Stimulated activated CD8-positive, alpha-beta memory T cell treated with anti-CD3 and anti-CD28 coated beads, Interleukin-12 subunit alpha, Interleukin-12 subunit beta, amount 100 ng/mL, for 24 hours (primary cell): ENCODE data around the gene SLC12A3.
"Not testable (repeated sequence)": the region's sequence is repeated elsewhere in the genome, so short reads cannot be mapped to it uniquely, and the experiment has no call there.

ENCODE experiments used
- DNase-seq: peaks from one replicate; pipeline ENCODE4 v3.0.0-alpha.2; 2020; ENCODE audit errors: extremely low read depth

Gene SLC12A3

GRCh38 chr16:56921571-56921970, 56.6 kb downstream of the SLC12A3 start:
- DNase-seq: no peak

GRCh38 chr16:56923481-56924091, 58.6 kb downstream of the SLC12A3 start:
- DNase-seq: no peak

- DNase-seq: no peak
These were observed 62.5 kb downstream of the SLC12A3 start for GRCh38 chr16:56927471-56927870.

DNA sequence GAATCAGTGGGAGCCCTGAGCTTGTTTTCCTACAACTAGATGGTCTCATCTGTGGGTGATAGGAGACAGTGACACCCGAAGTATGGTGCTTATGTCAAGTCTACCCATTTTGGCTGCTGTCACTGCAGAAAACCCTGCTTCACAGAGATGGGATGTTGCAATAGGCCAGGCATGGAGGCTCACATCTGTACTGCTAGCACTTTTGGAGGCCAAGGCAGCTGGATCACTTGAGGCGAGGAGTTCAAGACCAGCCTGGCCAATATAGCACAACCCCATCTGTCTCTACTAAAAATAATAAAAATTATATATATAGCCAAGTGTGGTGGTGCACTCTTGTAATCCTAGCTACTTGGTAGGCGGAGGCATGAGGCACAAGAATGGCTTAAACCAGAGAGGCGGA, 64.6 kb downstream of the SLC12A3 start:
- DNase-seq: no peak

- no peak for DNase-seq
These were observed 65.7 kb downstream of the SLC12A3 start for GRCh38 chr16:56930486-56931270.

DNA sequence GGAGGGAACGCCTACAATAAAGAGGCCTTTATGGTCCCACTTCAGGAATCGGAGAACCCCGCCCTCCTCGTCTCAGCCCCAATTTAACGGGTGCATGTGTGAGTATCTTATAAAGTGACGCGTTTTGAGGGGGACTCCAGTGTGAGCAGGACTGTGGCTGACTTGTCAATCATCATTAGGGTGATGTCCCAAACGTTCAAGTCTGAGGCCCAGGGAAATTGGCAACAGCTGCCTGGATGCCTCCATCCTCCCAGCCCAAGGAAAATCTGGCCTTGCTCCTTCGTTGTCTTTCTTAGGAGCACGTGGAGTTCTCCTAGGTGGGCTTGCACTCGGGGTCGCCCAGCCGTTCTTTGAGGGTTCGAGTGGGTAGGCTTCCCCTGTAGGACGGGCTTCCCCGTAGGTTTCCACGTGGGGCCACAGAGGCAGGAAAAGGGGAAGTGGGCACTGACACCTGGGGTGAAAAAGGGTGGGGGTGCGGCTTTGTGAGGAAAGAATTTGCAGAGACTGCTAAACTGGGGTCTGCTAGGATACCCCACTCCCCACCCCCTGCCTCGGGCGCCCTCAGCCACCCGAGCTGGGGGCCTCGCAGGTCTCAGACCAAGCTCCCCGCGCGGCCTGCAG, 66.4 kb downstream of the SLC12A3 start:
- no peak for DNase-seq

- peak; percentile 96 for DNase-seq
These were observed 67.1 kb downstream of the SLC12A3 start, which contains the start of gene HERPUD1 for GRCh38 chr16:56931892-56932720. TSS of gene HERPUD1 (plus strand) at chr16:56932142. CDS start at chr16:56932245, 103 bp downstream.

DNA sequence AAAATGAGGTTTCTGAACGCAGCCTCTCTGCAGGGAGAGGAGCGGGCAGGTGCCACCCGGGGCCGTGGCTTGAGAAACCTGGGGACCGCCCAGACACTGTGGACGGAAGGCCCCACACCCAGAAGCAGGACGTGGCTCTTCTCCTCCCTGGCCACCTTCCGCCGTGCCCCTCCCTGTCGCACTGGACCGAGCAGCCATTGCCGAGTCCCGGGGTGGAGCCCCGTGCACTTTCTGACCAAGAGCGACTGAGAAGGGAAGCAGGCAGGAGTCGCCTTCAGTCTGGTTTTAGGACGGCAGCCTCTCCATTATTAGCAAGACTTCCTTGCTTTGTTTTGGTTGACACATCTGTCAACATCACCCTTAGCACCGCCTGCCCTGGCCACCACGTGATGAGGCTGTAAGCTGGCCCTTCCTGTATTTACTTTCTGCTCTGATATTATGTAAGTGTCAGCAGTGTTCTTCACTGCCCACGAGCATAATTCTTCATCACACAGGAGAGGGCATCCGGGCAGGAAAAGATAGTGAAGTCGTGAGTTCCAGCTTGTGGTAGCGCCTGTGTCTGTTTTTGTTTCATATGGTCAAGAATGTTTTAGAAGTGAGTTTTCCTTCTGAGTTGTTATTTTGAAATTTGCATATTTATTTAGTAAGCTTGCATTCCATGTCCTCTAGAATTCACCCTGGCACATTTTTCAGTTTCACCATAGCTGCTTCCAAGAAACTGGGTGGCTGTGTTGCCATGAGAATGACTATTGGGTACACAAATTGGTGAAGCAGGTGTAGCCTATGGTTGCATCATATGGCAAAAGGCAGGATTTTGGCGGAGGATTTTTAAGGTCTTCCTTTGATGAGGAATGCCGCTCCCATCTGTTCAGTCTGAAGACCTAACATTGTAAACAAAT, 68.0 kb downstream of the SLC12A3 start:
- no peak for DNase-seq

- no peak for DNase-seq
These were observed 69.0 kb downstream of the SLC12A3 start for GRCh38 chr16:56933828-56934598.

DNA sequence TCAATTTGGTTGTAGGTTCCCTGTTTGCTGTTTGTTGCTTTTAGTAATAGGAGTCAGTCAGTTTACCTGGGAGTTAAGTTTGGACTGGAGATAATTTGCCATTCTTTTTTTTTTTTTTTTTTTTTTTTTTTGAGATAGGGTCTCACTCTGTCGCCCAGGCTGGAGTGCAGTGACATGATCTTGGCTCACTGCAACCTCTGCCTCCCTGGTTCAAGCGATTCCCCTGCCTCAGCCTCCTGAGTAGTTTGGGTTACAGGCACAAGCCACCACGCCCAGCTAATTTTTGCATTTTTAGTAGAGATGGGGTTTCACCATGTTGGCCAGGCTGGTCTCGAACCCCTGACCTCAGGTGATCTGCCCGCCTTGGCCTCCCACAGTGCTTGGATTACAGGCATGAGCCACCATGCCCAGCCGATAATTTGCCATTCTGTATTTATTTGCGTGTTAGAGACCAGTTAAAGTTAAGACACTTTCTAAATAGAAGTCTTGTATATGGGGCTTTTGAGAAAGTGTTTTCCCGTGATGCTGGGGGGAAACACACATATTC, 69.7 kb downstream of the SLC12A3 start:
- DNase-seq: not testable (repeated sequence)

GRCh38 chr16:56935201-56935600, 70.2 kb downstream of the SLC12A3 start:
- DNase-seq: no peak

DNA sequence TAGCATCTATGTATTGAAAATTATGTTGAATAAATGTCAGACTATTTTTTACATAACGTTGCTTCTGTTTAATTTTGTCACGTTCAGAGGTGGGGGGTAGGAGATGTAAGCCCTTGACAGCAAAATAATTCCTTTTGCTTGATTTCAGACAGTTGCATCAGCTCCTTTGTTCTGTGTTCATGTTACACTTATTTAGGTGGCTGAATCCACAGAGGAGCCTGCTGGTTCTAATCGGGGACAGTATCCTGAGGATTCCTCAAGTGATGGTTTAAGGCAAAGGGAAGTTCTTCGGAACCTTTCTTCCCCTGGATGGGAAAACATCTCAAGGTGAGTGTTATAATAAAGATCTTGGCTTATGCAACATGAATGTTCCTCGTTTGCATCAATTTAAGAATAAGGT, 71.5 kb downstream of the SLC12A3 start:
- DNase-seq: no peak

DNA sequence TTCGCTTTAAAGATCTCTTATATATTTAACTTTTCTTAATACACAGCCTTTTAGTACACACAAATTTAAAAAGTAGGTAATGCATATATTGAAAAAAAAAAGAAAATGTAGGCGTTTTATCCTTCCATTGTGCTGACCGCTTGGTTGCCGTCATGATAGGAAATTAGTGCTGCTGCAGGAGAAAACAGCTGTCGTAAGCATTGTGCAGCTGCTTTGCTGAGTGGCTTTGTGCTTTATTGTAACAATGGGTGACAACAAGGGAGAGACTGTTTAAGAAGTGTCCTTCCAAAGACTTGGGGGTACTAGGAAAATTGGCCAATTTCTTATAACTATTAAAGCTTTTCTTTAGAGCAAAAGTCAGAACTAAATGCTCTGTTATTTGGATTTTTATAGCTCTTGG, 71.9 kb downstream of the SLC12A3 start:
- no peak for DNase-seq

- DNase-seq: no peak
These were observed 73.9 kb downstream of the SLC12A3 start for GRCh38 chr16:56938664-56939513.

DNA sequence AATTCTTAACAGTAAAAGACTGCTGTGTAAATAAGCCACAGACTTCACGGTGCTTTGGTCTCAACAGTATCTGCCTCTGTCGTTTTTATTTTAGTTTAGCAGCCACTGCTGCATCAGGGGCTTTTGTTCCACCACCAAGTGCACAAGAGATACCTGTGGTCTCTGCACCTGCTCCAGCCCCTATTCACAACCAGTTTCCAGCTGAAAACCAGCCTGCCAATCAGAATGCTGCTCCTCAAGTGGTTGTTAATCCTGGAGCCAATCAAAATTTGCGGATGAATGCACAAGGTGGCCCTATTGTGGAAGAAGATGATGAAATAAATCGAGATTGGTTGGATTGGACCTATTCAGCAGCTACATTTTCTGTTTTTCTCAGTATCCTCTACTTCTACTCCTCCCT, 74.8 kb downstream of the SLC12A3 start:
- no peak for DNase-seq

- DNase-seq: no peak
These were observed 76.1 kb downstream of the SLC12A3 start for GRCh38 chr16:56941092-56941491.

- no peak for DNase-seq
These were observed 76.9 kb downstream of the SLC12A3 start for GRCh38 chr16:56941856-56942331.

GRCh38 chr16:56943761-56944375, 78.9 kb downstream of the SLC12A3 start:
- no peak for DNase-seq
